ENCODE measurements around the gene KRT84. TPM values are rescaled to one million over a fixed set of nuclear protein-coding genes. Genes with fewer than 3 reads are reported as not detected.

Gene KRT84
- total and polyA plus RNA-seq, 10 of the 15 experiments (the other 5 are each of a cell fraction or from before 2014, with no cell fraction given), result not detected

DNA sequence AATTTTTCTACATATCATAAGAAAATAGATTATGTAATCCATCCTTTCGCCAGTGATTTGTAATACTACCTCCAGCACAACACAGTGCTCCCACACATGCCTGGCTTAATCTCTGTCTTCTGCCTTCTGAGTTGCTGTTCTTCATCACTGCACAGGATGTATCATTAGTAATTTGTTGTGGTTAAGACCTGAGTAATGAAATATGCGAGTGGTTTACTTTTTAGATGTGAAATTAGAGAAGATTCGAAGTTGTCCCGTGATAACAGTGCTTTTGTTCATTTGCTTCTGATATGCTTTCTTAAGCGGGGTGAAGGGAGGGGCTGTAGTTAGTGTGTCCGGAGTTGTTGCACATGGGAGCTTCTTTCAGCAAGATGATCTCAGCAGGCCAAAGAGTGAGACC is 36.3 kb downstream of the KRT84 start:
- no peak for DNase-seq (ENCODE audit: low read depth, low spot score)
- Histone ChIP-seq H3K4me1 (ENCODE audit: control insufficient read depth, insufficient read depth, low read length) (no peaks in the 10 kb centered on the region), H3K27ac (ENCODE audit: control insufficient read depth, insufficient read depth) (no peak overlapping the region), H2AFZ (ENCODE audit: control insufficient read depth, low read depth, low read length) (no peak overlapping the region), H3K9me3 (replicated peaks; ENCODE audit: control insufficient read depth, insufficient read depth, low read length) (no peaks in the 10 kb centered on the region), H3K27me3 (replicated peaks in 1 of 2; ENCODE audit: control insufficient read depth in 2 of 2, insufficient read depth in 2 of 2, low read length in 1 of 2) (no peaks in the 10 kb centered on the region; a peak in 1 of 4 replicates), H3K36me3 (ENCODE audit: control insufficient read depth in 2 of 2, insufficient read depth in 2 of 2, low read length in 1 of 2) (no peaks in the 10 kb centered on the region), H3K4me3 (no peak overlapping the region), H3K4me2 (ENCODE audit: control insufficient read depth, insufficient read depth) (no peak overlapping the region), H4K20me1 (ENCODE audit: control insufficient read depth, insufficient read depth) (no peaks in the 10 kb centered on the region), H3K79me2 (ENCODE audit: control insufficient read depth, insufficient read depth, low read length) (no peaks in the 10 kb centered on the region), H3K9ac (ENCODE audit: control insufficient read depth, insufficient read depth, low read length) (no peak overlapping the region)
- no peak for FAIRE-seq
- ChIA-PET CTCF (interaction anchor here (1.0 kb wide), 1 partner anchor 21 kb away, joined by 3 read pairs; no protein-coding TSS in a partner anchor), POLR2A (no interaction called here), RAD21 (ENCODE audit: unreplicated experiment) (no interaction called here), SMC1A (ENCODE audit: uncharacterized antibody, unreplicated experiment) (no interaction called here)
- in situ Hi-C loops (cut with MboI), result no loop called here
- ATAC-seq, result peak; percentile 76
- TF ChIP-seq MTA2 (IDR thresholded peaks at IDR 0.05; ENCODE audit: low read depth) (0 out of 2 replicates have a peak, but pooled peaks have one; percentile 31), BHLHE40 (IDR thresholded peaks at IDR 0.05; ENCODE audit: borderline replicate concordance in 1 of 2, low read depth in 2 of 2, low read length in 1 of 2) (peak in 1 of 2 experiments; percentile 46; a peak in 1 of 4 replicates), POLR2AphosphoS2 (IDR thresholded peaks at IDR 0.05; ENCODE audit: low read depth, low read length) (no peak)
- WGBS (ENCODE audit: insufficient coverage, insufficient replicate concordance, low lambda C conversion rate, missing lambda C conversion rate), result 34% methylated on average over 6 of the region's 6 CpGs
- no TSS peak for BruUV-seq (replicated peaks)
- intact Hi-C loops (cut with micrococcal nuclease; ENCODE audit: unreplicated experiment), result no loop called here

DNA sequence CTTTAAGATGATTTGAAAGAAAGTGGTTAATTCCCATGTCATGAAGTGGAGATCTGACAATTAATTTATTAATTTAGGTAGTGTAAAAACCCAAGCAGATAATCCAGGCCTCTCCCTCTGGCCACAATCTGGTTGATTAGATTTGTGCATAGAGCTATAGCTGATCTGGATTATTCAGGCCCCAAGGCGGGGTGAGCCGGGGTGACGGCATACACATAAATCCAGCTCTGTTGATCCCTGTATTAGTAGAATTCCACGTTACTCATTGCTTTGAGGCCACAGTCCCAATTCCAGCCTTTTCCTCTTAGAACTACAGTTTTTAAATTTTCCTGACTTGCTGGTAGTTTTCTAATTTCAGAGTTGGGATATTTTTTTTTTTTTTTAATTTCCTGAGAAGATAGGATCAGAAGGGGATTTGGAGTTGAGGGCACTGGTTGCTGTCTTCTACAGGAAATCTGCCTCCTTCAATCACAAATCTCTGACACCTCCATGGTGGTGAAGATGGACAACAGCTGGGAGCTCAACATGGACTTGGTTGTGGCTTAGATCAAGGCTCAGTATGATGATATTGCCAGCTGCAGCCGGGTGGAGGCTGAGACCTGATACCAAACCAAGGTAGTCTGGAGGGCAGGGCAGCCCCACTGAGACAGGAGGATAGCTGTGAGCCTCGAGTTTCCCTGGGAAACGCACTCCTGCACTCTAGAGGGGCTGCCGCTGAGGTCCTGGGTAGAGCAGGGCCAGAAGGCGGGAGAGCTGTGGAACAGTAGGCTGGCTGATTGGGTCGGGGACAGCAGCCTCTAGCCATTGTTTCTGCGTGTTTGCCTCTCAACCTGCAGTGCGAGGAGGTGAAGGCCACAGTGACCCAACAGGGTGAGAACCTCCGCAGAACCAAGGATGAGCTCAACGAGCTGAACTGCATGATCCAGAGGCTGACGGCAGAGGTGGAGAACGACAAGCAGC is 37.6 kb downstream of the KRT84 start:
- Histone ChIP-seq H3K9ac (ENCODE audit: control insufficient read depth, insufficient read depth, low read length) (no peak overlapping the region), H3K9me3 (replicated peaks; ENCODE audit: control insufficient read depth, insufficient read depth, low read length) (no peaks in the 10 kb centered on the region), H3K4me2 (ENCODE audit: control insufficient read depth, insufficient read depth) (no peak overlapping the region), H3K4me3 (no peak overlapping the region), H3K36me3 (ENCODE audit: control insufficient read depth in 2 of 2, insufficient read depth in 2 of 2, low read length in 1 of 2) (no peaks in the 10 kb centered on the region), H4K20me1 (ENCODE audit: control insufficient read depth, insufficient read depth) (no peaks in the 10 kb centered on the region), H3K79me2 (ENCODE audit: control insufficient read depth, insufficient read depth, low read length) (no peaks in the 10 kb centered on the region), H3K4me1 (ENCODE audit: control insufficient read depth, insufficient read depth, low read length) (no peaks in the 10 kb centered on the region), H2AFZ (ENCODE audit: control insufficient read depth, low read depth, low read length) (no peak overlapping the region), H3K27ac (ENCODE audit: control insufficient read depth, insufficient read depth) (no peak overlapping the region), H3K27me3 (replicated peaks in 1 of 2; ENCODE audit: control insufficient read depth in 2 of 2, insufficient read depth in 2 of 2, low read length in 1 of 2) (no peaks in the 10 kb centered on the region; a peak in 1 of 4 replicates)
- no TSS peak for BruUV-seq (replicated peaks)
- FAIRE-seq, result no peak
- 37% methylated on average over 16 of the region's 16 CpGs for WGBS (ENCODE audit: insufficient coverage, insufficient replicate concordance, low lambda C conversion rate, missing lambda C conversion rate)
- intact Hi-C loops (cut with micrococcal nuclease; ENCODE audit: unreplicated experiment) (no loop called here), in situ Hi-C loops (cut with MboI) (no loop called here)
- ChIA-PET SMC1A (ENCODE audit: uncharacterized antibody, unreplicated experiment) (no interaction called here), CTCF (interaction anchor here (0.7 to 1.1 kb wide), 3 partner anchors 9 to 126 kb away, joined by 3 read pairs; no protein-coding TSS in a partner anchor), POLR2A (interaction anchor here (1.2 kb wide), 1 partner anchor 11 kb away, joined by 3 read pairs; no protein-coding TSS in a partner anchor), RAD21 (ENCODE audit: unreplicated experiment) (no interaction called here)
- DNase-seq (ENCODE audit: low read depth, low spot score), result no peak
- no peak for ATAC-seq
- no peak for TF ChIP-seq ASH2L (IDR thresholded peaks at IDR 0.05; ENCODE audit: borderline replicate concordance, low read depth)
- TF ChIP-seq, protein P1, sequence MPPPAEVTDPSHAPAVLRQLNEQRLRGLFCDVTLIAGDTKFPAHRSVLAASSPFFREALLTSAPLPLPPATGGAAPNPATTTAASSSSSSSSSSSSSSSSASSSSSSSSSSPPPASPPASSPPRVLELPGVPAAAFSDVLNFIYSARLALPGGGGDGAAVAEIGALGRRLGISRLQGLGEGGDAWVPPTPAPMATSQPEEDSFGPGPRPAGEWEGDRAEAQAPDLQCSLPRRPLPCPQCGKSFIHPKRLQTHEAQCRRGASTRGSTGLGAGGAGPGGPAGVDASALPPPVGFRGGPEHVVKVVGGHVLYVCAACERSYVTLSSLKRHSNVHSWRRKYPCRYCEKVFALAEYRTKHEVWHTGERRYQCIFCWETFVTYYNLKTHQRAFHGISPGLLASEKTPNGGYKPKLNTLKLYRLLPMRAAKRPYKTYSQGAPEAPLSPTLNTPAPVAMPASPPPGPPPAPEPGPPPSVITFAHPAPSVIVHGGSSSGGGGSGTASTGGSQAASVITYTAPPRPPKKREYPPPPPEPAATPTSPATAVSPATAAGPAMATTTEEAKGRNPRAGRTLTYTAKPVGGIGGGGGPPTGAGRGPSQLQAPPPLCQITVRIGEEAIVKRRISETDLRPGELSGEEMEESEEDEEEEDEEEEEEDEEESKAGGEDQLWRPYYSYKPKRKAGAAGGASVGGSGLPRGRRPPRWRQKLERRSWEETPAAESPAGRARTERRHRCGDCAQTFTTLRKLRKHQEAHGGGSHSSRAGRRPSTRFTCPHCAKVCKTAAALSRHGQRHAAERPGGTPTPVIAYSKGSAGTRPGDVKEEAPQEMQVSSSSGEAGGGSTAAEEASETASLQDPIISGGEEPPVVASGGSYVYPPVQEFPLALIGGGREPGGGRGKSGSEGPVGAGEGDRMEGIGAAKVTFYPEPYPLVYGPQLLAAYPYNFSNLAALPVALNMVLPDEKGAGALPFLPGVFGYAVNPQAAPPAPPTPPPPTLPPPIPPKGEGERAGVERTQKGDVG (CRISPR knock-in tag; IDR thresholded peaks at IDR 0.05), result no peak
- TF ChIP-seq SMAD1 (IDR thresholded peaks at IDR 0.05; ENCODE audit: low read depth, partially characterized antibody), result no peak
- TF ChIP-seq, protein P2, sequence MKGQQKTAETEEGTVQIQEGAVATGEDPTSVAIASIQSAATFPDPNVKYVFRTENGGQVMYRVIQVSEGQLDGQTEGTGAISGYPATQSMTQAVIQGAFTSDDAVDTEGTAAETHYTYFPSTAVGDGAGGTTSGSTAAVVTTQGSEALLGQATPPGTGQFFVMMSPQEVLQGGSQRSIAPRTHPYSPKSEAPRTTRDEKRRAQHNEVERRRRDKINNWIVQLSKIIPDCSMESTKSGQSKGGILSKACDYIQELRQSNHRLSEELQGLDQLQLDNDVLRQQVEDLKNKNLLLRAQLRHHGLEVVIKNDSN (IDR thresholded peaks at IDR 0.05; ENCODE audit: borderline replicate concordance, extremely low read length, insufficient read depth, low read depth, low read length), result no peak
- TF ChIP-seq NFIC (IDR thresholded peaks at IDR 0.05; ENCODE audit: low read depth, low read length), result no peak
- TF ChIP-seq LARP7 (IDR thresholded peaks at IDR 0.05), result no peak
- no peak for TF ChIP-seq YY1 (IDR thresholded peaks at IDR 0.05; ENCODE audit: low read depth, low read length)

Data from GM12878 (cell line).